ENCODE measurements around the gene CNTN4. TPM values are rescaled to one million over a fixed set of nuclear protein-coding genes. Genes with fewer than 3 reads are reported as not detected.

CNTN4 gene
- total and polyA plus RNA-seq, 10 donors, result 0.20 to 4.3 (median 1.5) TPM

DNA sequence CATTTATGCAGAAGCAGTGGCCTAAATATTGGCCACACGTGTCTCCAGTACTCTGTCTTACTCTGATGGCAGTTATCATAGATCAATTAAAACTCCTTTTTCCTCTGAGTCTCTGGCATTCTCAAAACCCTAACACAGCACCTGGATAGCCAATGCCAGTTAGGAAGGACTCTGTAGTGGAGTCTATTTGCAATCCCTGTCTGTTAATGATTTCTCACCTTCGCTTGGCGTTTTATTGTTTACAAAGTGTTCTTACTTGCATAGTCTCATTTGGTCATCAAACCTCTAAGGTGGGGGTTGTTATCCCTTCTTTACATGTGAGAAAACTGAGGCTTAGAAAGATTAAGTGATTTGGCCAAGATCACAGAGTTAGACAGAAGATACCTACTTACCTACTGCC, 752.7 kb downstream of the CNTN4 start:
- intact Hi-C loops (cut with DNase I; ENCODE audit: low total_unique reads), result no loop called here
- 58 to 82% (median 71%) methylated on average over 3 of the region's 3 CpGs for WGBS, 5 donors
- Histone ChIP-seq H3K4me1 (no peaks in the 10 kb centered on the region), H3K27me3 (replicated peaks in 1 of 7) (no peaks in the 10 kb centered on the region), H3K9me3 (peaks cover 0 to 3% (median 0%) of the 10 kb centered on the region in 8 donors), H3K36me3 (no peaks in the 10 kb centered on the region), H3K27ac (no peak overlapping the region), H3K4me3 (no peak overlapping the region)
- TF ChIP-seq POLR2A (IDR thresholded peaks at IDR 0.05) (no peak), CTCF (IDR thresholded peaks at IDR 0.05 in 8 of 11, conservative IDR thresholded peaks at IDR 0.05 in 3 of 11) (no peak), POLR2AphosphoS5 (IDR thresholded peaks at IDR 0.05) (no peak)
- DNase-seq, result no peak

DNA sequence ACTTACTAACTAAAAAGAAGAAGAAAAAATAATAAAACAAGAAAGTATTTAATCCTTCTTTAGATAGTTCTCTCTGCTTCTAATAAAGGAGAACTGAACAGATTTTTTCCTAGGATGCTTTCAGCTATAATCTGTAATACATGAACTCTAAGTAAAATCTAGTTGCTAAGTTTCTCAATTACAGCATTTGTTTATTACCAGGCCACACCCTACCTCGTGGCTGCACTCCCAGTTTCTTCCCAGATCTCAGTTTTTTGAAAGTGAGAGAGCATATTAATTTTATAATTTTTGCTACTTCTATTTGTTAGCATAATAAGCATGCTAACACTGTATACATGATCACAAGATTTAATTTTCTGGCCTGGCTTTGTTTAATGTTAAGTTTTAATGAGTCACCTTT, 753.2 kb downstream of the CNTN4 start:
- intact Hi-C loops (cut with DNase I; ENCODE audit: low total_unique reads), result no loop called here
- Histone ChIP-seq H3K4me3 (no peak overlapping the region), H3K36me3 (no peaks in the 10 kb centered on the region), H3K27me3 (replicated peaks in 1 of 7) (no peaks in the 10 kb centered on the region), H3K9me3 (no peaks in the 10 kb centered on the region), H3K4me1 (no peaks in the 10 kb centered on the region), H3K27ac (no peak overlapping the region)
- WGBS, 5 donors, result 16 to 41% (median 32%) methylated on average over 1 of the region's 1 CpG
- DNase-seq, result no peak
- TF ChIP-seq CTCF (IDR thresholded peaks at IDR 0.05 in 8 of 11, conservative IDR thresholded peaks at IDR 0.05 in 3 of 11) (no peak), POLR2AphosphoS5 (IDR thresholded peaks at IDR 0.05) (no peak), POLR2A (IDR thresholded peaks at IDR 0.05) (no peak)

DNA sequence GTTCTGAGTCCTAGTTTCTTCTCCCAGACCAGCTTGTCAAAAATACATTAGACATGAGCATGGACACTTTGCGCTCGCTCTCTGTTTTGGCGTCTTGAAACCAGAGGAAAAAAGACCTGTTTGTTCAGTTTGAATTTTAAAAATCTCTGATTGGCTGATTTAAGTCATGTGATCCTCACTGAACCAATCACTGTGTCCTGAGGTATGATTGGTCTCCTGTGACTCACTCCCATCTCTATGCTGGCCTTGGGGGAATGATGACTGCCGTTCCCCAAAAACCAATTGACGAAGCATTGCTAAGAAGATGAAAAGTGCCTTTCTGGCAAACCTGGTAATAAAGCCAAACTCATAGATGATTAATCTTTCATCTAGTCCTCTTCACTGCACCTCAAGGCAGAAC, 755.0 kb downstream of the CNTN4 start:
- H3K27me3 ChIP-seq (replicated peaks in 1 of 7), result no peaks in the 10 kb centered on the region
- H3K4me1 ChIP-seq, result no peaks in the 10 kb centered on the region
- H3K4me3 ChIP-seq, result no peak overlapping the region
- H3K9me3 ChIP-seq, result no peaks in the 10 kb centered on the region
- intact Hi-C loops (cut with DNase I; ENCODE audit: low total_unique reads), result no loop called here
- no peaks in the 10 kb centered on the region for H3K36me3 ChIP-seq
- DNase-seq, result no peak
- TF ChIP-seq POLR2A (IDR thresholded peaks at IDR 0.05) (no peak), POLR2AphosphoS5 (IDR thresholded peaks at IDR 0.05) (no peak)
- WGBS, 5 donors, result 73 to 81% (median 76%) methylated on average over 5 of the region's 5 CpGs
- no peak overlapping the region for H3K27ac ChIP-seq

- WGBS, 5 donors, result 32 to 38% (median 36%) methylated on average over 12 of the region's 12 CpGs
- no peak for DNase-seq
Observed at GRCh38 chr3:2856138-2857133, 757.8 kb downstream of the CNTN4 start.

More at GRCh38 chr3:2856138-2857133, 757.8 kb downstream of the CNTN4 start:
- Histone ChIP-seq H3K4me1 (no peaks in the 10 kb centered on the region), H3K36me3 (no peaks in the 10 kb centered on the region), H3K27ac (no peak overlapping the region), H3K4me3 (no peak overlapping the region), H3K27me3 (replicated peaks in 1 of 7) (no peaks in the 10 kb centered on the region), H3K9me3 (no peaks in the 10 kb centered on the region)
- TF ChIP-seq CTCF (IDR thresholded peaks at IDR 0.05 in 8 of 11, conservative IDR thresholded peaks at IDR 0.05 in 3 of 11) (no peak), POLR2AphosphoS5 (IDR thresholded peaks at IDR 0.05) (no peak), POLR2A (IDR thresholded peaks at IDR 0.05) (no peak)
- intact Hi-C loops (cut with DNase I; ENCODE audit: low total_unique reads), result no loop called here

Measured in spleen (tissue), 11 donors.